ENCODE measurements around the gene ZNF208. TPM values are rescaled to one million over a fixed set of nuclear protein-coding genes. Genes with fewer than 3 reads are reported as not detected.

ZNF208 gene
- total and polyA plus RNA-seq, 2 donors (not counting 3 experiments of a cell fraction or from before 2014, with no cell fraction given), result not detected

GRCh38 chr19:21934131-21934530 is 76.6 kb downstream of the ZNF208 start:
- no peaks in the 10 kb centered on the region for H3K9me3 ChIP-seq (replicated peaks; ENCODE audit: control insufficient read depth, insufficient read depth, low read length)
- intact Hi-C loops (cut with micrococcal nuclease) (no loop called here), dilution Hi-C loops (cut with MboI; ENCODE audit: extremely low pct_ligation_motif_present, low sequenced_read_pairs) (no loop called here)
- no peaks in the 10 kb centered on the region for H3K36me3 ChIP-seq (ENCODE audit: control insufficient read depth in 2 of 2, extremely low read depth in 1 of 2, insufficient read depth in 2 of 2, low read length in 2 of 2)
- no peaks in the 10 kb centered on the region for H3K27me3 ChIP-seq (ENCODE audit: control insufficient read depth in 2 of 2, insufficient read depth in 2 of 2, low read length in 2 of 2)
- no peak overlapping the region for H3K4me2 ChIP-seq (ENCODE audit: insufficient read depth, low read length)
- no peaks in the 10 kb centered on the region for H3K4me1 ChIP-seq (ENCODE audit: control insufficient read depth, extremely low read depth, insufficient read depth, low read length)
- no peaks in the 10 kb centered on the region for H3K9me1 ChIP-seq (replicated peaks; ENCODE audit: control insufficient read depth, extremely low read depth, insufficient read depth, low read length)
- no peaks in the 10 kb centered on the region for H3K79me2 ChIP-seq (ENCODE audit: control insufficient read depth, insufficient read depth, low read length)
- H3K4me3 ChIP-seq (replicated peaks in 1 of 3; ENCODE audit: insufficient read depth in 1 of 3, low read depth in 1 of 3, low read length in 3 of 3), result no peak overlapping the region
- POLR2A ChIA-PET, result no interaction called here
- no peak for TF ChIP-seq MYC (IDR thresholded peaks at IDR 0.05; ENCODE audit: low read depth, low read length)
- TF ChIP-seq EZH2 (IDR thresholded peaks at IDR 0.05; ENCODE audit: borderline replicate concordance, low read depth, low read length, severe bottlenecking), result no peak
- no peak overlapping the region for H3K9ac ChIP-seq (replicated peaks; ENCODE audit: extremely low read depth, insufficient read depth, low read length)
- DNase-seq (ENCODE audit: low read depth, low spot score), result no peak
- no peak overlapping the region for H3K27ac ChIP-seq (ENCODE audit: insufficient read depth, low read depth, low read length)
- H2AFZ ChIP-seq (ENCODE audit: low read depth, low read length), result no peak overlapping the region
- no peak for FAIRE-seq
- no TSS peak for BruUV-seq (replicated peaks)
- CTCF ChIA-PET, result no interaction called here
- H4K20me1 ChIP-seq (replicated peaks; ENCODE audit: control insufficient read depth, extremely low read depth, insufficient read depth, low read length), result no peaks in the 10 kb centered on the region

- FAIRE-seq (no peak), DNase-seq (ENCODE audit: low read depth, low spot score) (no peak)
- ChIA-PET POLR2A (no interaction called here), CTCF (no interaction called here)
- H3K9ac ChIP-seq (replicated peaks; ENCODE audit: extremely low read depth, insufficient read depth, low read length), result no peak overlapping the region
- H3K79me2 ChIP-seq (ENCODE audit: control insufficient read depth, insufficient read depth, low read length), result no peaks in the 10 kb centered on the region
- dilution Hi-C loops (cut with MboI; ENCODE audit: extremely low pct_ligation_motif_present, low sequenced_read_pairs), result no loop called here
- no peaks in the 10 kb centered on the region for H3K9me1 ChIP-seq (replicated peaks; ENCODE audit: control insufficient read depth, extremely low read depth, insufficient read depth, low read length)
- H3K4me3 ChIP-seq (replicated peaks in 1 of 3; ENCODE audit: insufficient read depth in 1 of 3, low read depth in 1 of 3, low read length in 3 of 3), result no peak overlapping the region
- no peaks in the 10 kb centered on the region for H4K20me1 ChIP-seq (replicated peaks; ENCODE audit: control insufficient read depth, extremely low read depth, insufficient read depth, low read length)
- H2AFZ ChIP-seq (ENCODE audit: low read depth, low read length), result no peak overlapping the region
- H3K4me2 ChIP-seq (ENCODE audit: insufficient read depth, low read length), result no peak overlapping the region
- H3K36me3 ChIP-seq (ENCODE audit: control insufficient read depth in 2 of 2, extremely low read depth in 1 of 2, insufficient read depth in 2 of 2, low read length in 2 of 2), result no peaks in the 10 kb centered on the region
- H3K27ac ChIP-seq (ENCODE audit: insufficient read depth, low read depth, low read length), result no peak overlapping the region
- H3K27me3 ChIP-seq (ENCODE audit: control insufficient read depth in 2 of 2, insufficient read depth in 2 of 2, low read length in 2 of 2), result no peaks in the 10 kb centered on the region
- intact Hi-C loops (cut with micrococcal nuclease), result no loop called here
- peaks cover 6% of the 10 kb centered on the region for H3K9me3 ChIP-seq (replicated peaks; ENCODE audit: control insufficient read depth, insufficient read depth, low read length)
- TF ChIP-seq JUN (IDR thresholded peaks at IDR 0.05; ENCODE audit: borderline replicate concordance, insufficient read depth, insufficient read length, low read depth) (no peak), MYC (IDR thresholded peaks at IDR 0.05; ENCODE audit: low read depth, low read length) (no peak), EZH2 (IDR thresholded peaks at IDR 0.05; ENCODE audit: borderline replicate concordance, low read depth, low read length, severe bottlenecking) (no peak), CTCF (IDR thresholded peaks at IDR 0.05; ENCODE audit: extremely low read depth in 1 of 2, insufficient read depth in 1 of 2, low read depth in 1 of 2, low read length in 2 of 2) (no peak)
- no TSS peak for BruUV-seq (replicated peaks)
- H3K4me1 ChIP-seq (ENCODE audit: control insufficient read depth, extremely low read depth, insufficient read depth, low read length), result no peaks in the 10 kb centered on the region
Measured at GRCh38 chr19:21922276-21922675, 88.5 kb downstream of the ZNF208 start.
